Esophagus squamous epithelium (tissue), 5 donors: Measurements from ENCODE around the gene IFI27L1. TPM values are rescaled to one million over a fixed set of nuclear protein-coding genes. Genes with fewer than 3 reads are reported as not detected.

ENCODE experiments used
- DNase-seq: peaks from one replicate; lab custom pipeline; 2025; lab: John Stamatoyannopoulos, UW
- H3K27ac ChIP-seq, 4 donors: fragments of 200-600 bp; sonication (generic); one replicate each; pipeline ENCODE4 v1.5.1; 2016 to 2019; ENCODE audit warnings: mild to moderate bottlenecking in 1 of 4
- H3K27me3 ChIP-seq, 4 donors: fragments of 200-600 bp; sonication (generic); 1 replicate in 3 of 4; 2 replicates in 1 of 4; pipeline versions ENCODE4 v1.5.1 to v1.6.0; 2017 to 2021; ENCODE audit warnings: antibody characterized with exemption in 1 of 4
- H3K36me3 ChIP-seq, 3 donors: fragments of 200-600 bp; sonication (generic); one replicate each; pipeline ENCODE4 v1.5.1; 2016 to 2019
- H3K4me1 ChIP-seq, 3 donors: fragments of 200-600 bp; sonication (generic); one replicate each; pipeline ENCODE4 v1.5.1; 2017 to 2019
- H3K4me3 ChIP-seq, 4 donors: fragments of 200-600 bp; sonication (generic); 1 replicate in 3 of 4; 2 replicates in 1 of 4; pipeline ENCODE4 v1.5.1; 2016 to 2019; ENCODE audit warnings: mild to moderate bottlenecking in 2 of 4, moderate library complexity in 1 of 4
- H3K9me3 ChIP-seq, 3 donors: fragments of 200-600 bp; sonication (generic); one replicate each; pipeline ENCODE4 v1.5.1; 2016 to 2019
- POLR2A ChIP-seq, 4 donors: fragments of 450-650 bp; IDR thresholded peaks; one replicate each; pipeline ENCODE4 v1.6.1; 2017; ENCODE audit warnings: antibody characterized with exemption in 4 of 4, mild to moderate bottlenecking in 4 of 4, moderate library complexity in 3 of 4
- WGBS, 2 donors: methylation state at CpG; one replicate each; pipeline ENCODE4 v1.1.5; 2018; 5-methylcytosine and 5-hydroxymethylcytosine counted together
- intact Hi-C: fragments of 100-400 bp; cut with DNase I; formaldehyde crosslinking; loops from one replicate; pipeline ENCODE4 v1.15.0; 2022
- total RNA-seq, 4 donors: library from RNA; depleted of rRNA; stranded (reverse); fragments of >200 nt; gene quantifications; one replicate each; pipeline ENCODE4 v1.1.0, GENCODE V29; 2016
- TF ChIP-seq, protein P1 (sequence below), 6 experiments: fragments of 450-650 bp in 4 of 6; fragments of 200-600 bp in 2 of 6; sonication (generic) in 2 of 6; IDR thresholded peaks; one replicate each; pipeline ENCODE4 v1.5.1; 2016 to 2019; ENCODE audit warnings: antibody characterized with exemption in 6 of 6, mild to moderate bottlenecking in 4 of 6, moderate library complexity in 4 of 6
- donor health status: DM: yes; HTN: yes; CAD: no.

The IFI27L1 gene
- total RNA-seq, 4 donors from 2014 or later: 1.9 to 12.5 (median 8.6) TPM

DNA sequence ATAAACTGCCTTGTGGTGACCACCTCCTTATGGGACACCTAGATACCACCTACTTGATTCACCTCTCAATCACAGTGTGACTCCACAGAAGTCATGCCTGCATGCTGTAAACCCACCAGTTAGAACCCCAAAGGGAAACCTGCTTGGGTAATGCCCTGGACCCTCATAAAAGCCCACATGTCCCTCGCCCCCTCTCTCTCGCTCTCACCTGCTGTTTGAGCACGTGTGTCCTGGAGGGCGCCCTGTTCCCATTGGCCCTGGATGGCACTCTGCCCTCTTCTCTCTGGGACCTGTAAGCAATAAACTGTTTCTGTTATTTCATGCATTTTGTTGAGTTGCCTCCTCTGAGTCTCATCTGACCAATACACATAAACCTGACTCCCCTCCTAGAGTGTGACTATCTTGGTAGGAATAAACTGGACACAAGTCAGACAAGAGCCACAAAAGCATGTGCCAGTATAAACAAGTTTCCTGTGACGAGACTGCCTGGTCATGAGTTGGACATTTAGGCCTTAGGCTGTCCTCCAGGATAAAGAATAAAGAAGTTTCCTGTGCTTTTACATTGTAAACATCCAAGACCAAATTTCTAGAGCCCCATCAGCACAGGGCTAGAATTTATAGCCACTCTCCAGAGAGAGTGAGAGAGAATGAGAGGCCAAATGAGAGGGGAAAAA, 39.7 kb downstream of the IFI27L1 start:
- H3K36me3 ChIP-seq: no peaks in the 10 kb centered on the region
- peaks cover 0 to 2% (median 0%) of the 10 kb centered on the region in 3 donors for H3K4me1 ChIP-seq
- WGBS, 2 donors: 77% methylated on average over 5 of the region's 5 CpGs
- peaks cover 0 to 8% (median 0%) of the 10 kb centered on the region in 4 donors for H3K27me3 ChIP-seq
- intact Hi-C loops: no loop called here
- H3K4me3 ChIP-seq: no peak overlapping the region
- no peak overlapping the region for H3K27ac ChIP-seq
- no peak for TF ChIP-seq POLR2A (IDR thresholded peaks at IDR 0.05)
- TF ChIP-seq, protein P1, sequence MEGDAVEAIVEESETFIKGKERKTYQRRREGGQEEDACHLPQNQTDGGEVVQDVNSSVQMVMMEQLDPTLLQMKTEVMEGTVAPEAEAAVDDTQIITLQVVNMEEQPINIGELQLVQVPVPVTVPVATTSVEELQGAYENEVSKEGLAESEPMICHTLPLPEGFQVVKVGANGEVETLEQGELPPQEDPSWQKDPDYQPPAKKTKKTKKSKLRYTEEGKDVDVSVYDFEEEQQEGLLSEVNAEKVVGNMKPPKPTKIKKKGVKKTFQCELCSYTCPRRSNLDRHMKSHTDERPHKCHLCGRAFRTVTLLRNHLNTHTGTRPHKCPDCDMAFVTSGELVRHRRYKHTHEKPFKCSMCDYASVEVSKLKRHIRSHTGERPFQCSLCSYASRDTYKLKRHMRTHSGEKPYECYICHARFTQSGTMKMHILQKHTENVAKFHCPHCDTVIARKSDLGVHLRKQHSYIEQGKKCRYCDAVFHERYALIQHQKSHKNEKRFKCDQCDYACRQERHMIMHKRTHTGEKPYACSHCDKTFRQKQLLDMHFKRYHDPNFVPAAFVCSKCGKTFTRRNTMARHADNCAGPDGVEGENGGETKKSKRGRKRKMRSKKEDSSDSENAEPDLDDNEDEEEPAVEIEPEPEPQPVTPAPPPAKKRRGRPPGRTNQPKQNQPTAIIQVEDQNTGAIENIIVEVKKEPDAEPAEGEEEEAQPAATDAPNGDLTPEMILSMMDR (IDR thresholded peaks at IDR 0.05): no peak
- peaks cover 0 to 19% (median 7%) of the 10 kb centered on the region in 3 donors for H3K9me3 ChIP-seq
- no peak for DNase-seq

DNA sequence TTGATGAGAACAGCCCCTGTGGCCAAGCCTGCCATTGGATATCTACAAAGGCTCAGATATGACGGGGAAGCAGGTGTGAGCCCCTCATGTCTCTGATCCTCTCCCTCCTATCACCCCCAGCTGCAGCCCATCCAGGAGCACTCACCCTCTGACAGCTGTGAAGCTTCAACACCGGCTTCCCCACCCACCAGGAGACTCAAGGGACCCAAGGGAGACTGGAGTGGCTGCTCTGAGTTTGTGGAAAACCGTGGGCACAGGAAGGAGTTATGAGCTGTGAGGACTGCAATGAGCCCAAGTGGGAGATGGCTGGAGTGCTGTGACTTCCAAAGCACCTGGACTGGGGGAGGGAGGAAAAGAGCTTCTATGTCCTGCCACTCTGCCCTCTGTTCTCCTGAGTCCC, 40.4 kb downstream of the IFI27L1 start:
- peaks cover 0 to 19% (median 7%) of the 10 kb centered on the region in 3 donors for H3K9me3 ChIP-seq
- TF ChIP-seq POLR2A (IDR thresholded peaks at IDR 0.05): no peak
- TF ChIP-seq, protein P1 (IDR thresholded peaks at IDR 0.05): no peak
- DNase-seq: no peak
- peaks cover 0 to 8% (median 0%) of the 10 kb centered on the region in 4 donors for H3K27me3 ChIP-seq
- H3K4me3 ChIP-seq: no peak overlapping the region
- no peaks in the 10 kb centered on the region for H3K4me1 ChIP-seq
- 67 to 70% methylated on average over 1 to 2 of the region's 3 CpGs for WGBS, 2 donors
- no peak overlapping the region for H3K27ac ChIP-seq
- H3K36me3 ChIP-seq: no peaks in the 10 kb centered on the region
- intact Hi-C loops: no loop called here

DNA sequence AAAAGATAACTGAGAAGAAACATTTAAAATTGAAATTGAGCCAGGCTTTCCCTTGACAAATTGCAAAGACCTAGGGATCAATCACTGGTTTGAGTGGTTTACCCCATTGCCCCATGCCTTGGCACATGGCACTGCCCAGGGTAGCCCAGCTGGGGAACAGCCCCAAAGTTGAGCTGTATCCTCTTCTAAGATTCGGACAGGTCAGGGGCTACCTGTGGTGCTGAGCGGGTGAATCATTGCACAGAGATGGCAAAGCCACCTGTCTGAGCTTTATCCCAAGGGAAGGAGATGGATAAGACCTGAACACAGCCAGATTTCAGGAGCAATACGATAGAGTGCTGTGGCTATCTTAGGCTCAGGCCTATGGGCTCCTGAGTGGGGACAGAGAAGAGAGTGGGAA, 41.3 kb downstream of the IFI27L1 start:
- Histone ChIP-seq H3K27ac (no peak overlapping the region), H3K9me3 (peaks cover 0 to 19% (median 7%) of the 10 kb centered on the region in 3 donors), H3K4me1 (no peaks in the 10 kb centered on the region), H3K27me3 (peaks cover 0 to 8% (median 0%) of the 10 kb centered on the region in 4 donors), H3K36me3 (peaks cover 0 to 8% (median 0%) of the 10 kb centered on the region in 3 donors), H3K4me3 (no peak overlapping the region)
- DNase-seq: no peak
- intact Hi-C loops: no loop called here
- WGBS, 2 donors: 56 to 89% methylated on average over 1 to 3 of the region's 3 CpGs
- TF ChIP-seq POLR2A (IDR thresholded peaks at IDR 0.05): no peak
- TF ChIP-seq, protein P1 (IDR thresholded peaks at IDR 0.05): no peak

DNA sequence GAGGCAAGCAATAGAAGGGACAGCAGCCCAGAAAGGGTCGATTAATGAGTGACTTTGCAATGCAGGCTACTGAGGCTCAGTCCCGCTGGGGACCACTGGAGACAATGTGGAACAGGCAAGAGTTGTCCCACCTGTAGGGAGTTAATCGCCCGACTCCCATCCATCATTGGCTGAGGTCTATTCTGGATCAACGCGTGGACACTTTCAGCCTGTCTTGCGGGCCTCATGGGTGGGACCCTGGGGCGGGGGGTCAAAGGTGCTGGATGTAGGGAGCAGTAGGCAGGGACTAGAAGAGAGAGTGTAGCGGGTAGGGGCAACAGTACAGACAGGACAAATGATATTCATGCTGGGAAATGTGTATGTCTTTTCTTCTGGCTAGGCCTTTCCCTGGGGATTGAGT, 42.2 kb downstream of the IFI27L1 start:
- intact Hi-C loops: no loop called here
- Histone ChIP-seq H3K4me3 (no peak overlapping the region), H3K27me3 (peaks cover 0 to 8% (median 0%) of the 10 kb centered on the region in 4 donors), H3K9me3 (peaks cover 0 to 19% (median 7%) of the 10 kb centered on the region in 3 donors), H3K27ac (no peak overlapping the region), H3K4me1 (peaks cover 0 to 4% (median 0%) of the 10 kb centered on the region in 3 donors), H3K36me3 (peaks cover 0 to 10% (median 0%) of the 10 kb centered on the region in 3 donors)
- no peak for DNase-seq
- no peak for TF ChIP-seq POLR2A (IDR thresholded peaks at IDR 0.05)
- TF ChIP-seq, protein P1 (IDR thresholded peaks at IDR 0.05): no peak
- WGBS, 2 donors: 85 to 90% methylated on average over 6 to 8 of the region's 9 CpGs

DNA sequence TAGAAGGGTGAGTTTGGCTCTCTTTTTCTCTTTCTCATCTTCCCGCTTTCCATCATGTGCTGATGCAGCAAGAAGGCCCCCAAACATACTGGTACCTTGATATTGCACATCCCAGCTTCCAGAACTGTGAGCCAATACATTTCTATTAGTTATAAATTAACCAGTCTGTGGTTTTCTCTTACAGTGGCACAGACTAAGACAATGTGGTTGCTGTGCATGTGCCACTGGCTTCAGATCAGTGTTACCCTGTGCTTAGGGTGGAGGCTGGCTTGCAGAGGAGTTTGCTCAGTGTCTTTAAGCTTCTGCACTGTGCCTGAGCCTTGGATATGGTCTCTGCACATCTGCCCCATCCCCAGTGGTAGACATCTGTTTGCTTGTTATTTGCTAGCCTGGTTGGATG, 42.8 kb downstream of the IFI27L1 start:
- Histone ChIP-seq H3K27me3 (peaks cover 0 to 5% (median 0%) of the 10 kb centered on the region in 4 donors), H3K9me3 (peaks cover 0 to 18% (median 7%) of the 10 kb centered on the region in 3 donors), H3K27ac (no peak overlapping the region), H3K4me1 (peaks cover 2 to 10% (median 4%) of the 10 kb centered on the region in 3 donors), H3K36me3 (peaks cover 0 to 10% (median 0%) of the 10 kb centered on the region in 3 donors), H3K4me3 (no peak overlapping the region)
- DNase-seq: no peak
- no peak for TF ChIP-seq POLR2A (IDR thresholded peaks at IDR 0.05)
- TF ChIP-seq, protein P1 (IDR thresholded peaks at IDR 0.05): no peak
- WGBS, 2 donors: 100% methylated on average over 1 of the region's 1 CpG
- intact Hi-C loops: no loop called here
